SU-DHL-6 (cell line): ENCODE results near the gene FBXO27.
A peak's percentile ranks its signal among the peaks of the same experiment; 100 is the strongest.

ENCODE experiments used
- H2AFZ ChIP-seq: fragments of 200-600 bp; sonication (generic); 2 replicates; pipeline ENCODE4 v1.6.1; 2014; ENCODE audit warnings: low read depth, mild to moderate bottlenecking, moderate library complexity, mixed read lengths, antibody characterized with exemption, low read length; ENCODE audit not compliant: severe bottlenecking
- H3F3A ChIP-seq: fragments of 200-600 bp; shearing (Covaris generic); 2 replicates; pipeline ENCODE4 v1.6.0; 2016; ENCODE audit warnings: antibody characterized with exemption, mild to moderate bottlenecking; ENCODE audit not compliant: insufficient read depth
- H3K27ac ChIP-seq: fragments of 200-600 bp; sonication (generic); 2 replicates; pipeline ENCODE4 v1.5.1; 2016; ENCODE audit warnings: low read depth, mild to moderate bottlenecking, low read length, moderate library complexity, mixed read lengths
- H3K27me3 ChIP-seq: fragments of 200-600 bp; sonication (generic), shearing (Covaris generic); 2 replicates; pipeline ENCODE4 v1.6.0; 2014; ENCODE audit warnings: mild to moderate bottlenecking, low read length
- H3K36me3 ChIP-seq: fragments of 200-600 bp; sonication (generic); 2 replicates; pipeline ENCODE4 v1.6.1; 2014; ENCODE audit warnings: mild to moderate bottlenecking, low read length, mixed read lengths
- H3K4me2 ChIP-seq: fragments of 300-600, 200-600 bp; shearing (Covaris generic), sonication (generic); 2 replicates; pipeline ENCODE4 v1.6.0; 2014; ENCODE audit warnings: low read length, low read depth, mild to moderate bottlenecking; ENCODE audit not compliant: poor library complexity, severe bottlenecking
- H3K4me3 ChIP-seq: fragments of 200-600 bp; sonication (generic); 2 replicates; pipeline ENCODE4 v1.5.1; 2014; ENCODE audit warnings: antibody characterized with exemption, low read length, mild to moderate bottlenecking, mixed read lengths; ENCODE audit not compliant: insufficient read depth, poor library complexity, severe bottlenecking
- H3K79me2 ChIP-seq: fragments of 200-600 bp; sonication (generic); 2 replicates; pipeline ENCODE4 v1.6.1; 2014; ENCODE audit warnings: mild to moderate bottlenecking, low read length, moderate library complexity; ENCODE audit not compliant: insufficient read depth
- H3K9ac ChIP-seq: fragments of 200-600 bp; sonication (generic); 2 replicates; pipeline ENCODE4 v1.7.0; 2014; ENCODE audit warnings: mild to moderate bottlenecking, low read length
- H3K9me2 ChIP-seq: fragments of 200-600 bp; sonication (generic); replicated peaks from 2 replicates; pipeline ENCODE4 v1.6.1; 2014; ENCODE audit warnings: low read length; ENCODE audit not compliant: insufficient read depth
- H3K9me3 ChIP-seq: fragments of 200-600 bp; sonication (generic); 2 replicates; pipeline ENCODE4 v1.6.1; 2014; ENCODE audit warnings: low read length, mixed read lengths; ENCODE audit not compliant: insufficient read depth
- H4K20me1 ChIP-seq: fragments of 200-600 bp; sonication (generic); 2 replicates; pipeline ENCODE4 v1.6.1; 2014; ENCODE audit warnings: low read depth, mild to moderate bottlenecking, antibody characterized with exemption, low read length, moderate library complexity, mixed read lengths
- EZH2phosphoT487 ChIP-seq: fragments of 200-600 bp; sonication (generic), shearing (Covaris generic); conservative IDR thresholded peaks from 2 replicates; pipeline ENCODE4 v1.6.1; 2018; ENCODE audit warnings: mild to moderate bottlenecking, antibody characterized with exemption, low read length, moderate library complexity, mixed read lengths
- TF ChIP-seq, protein P1 (sequence below): fragments of 200-600 bp; sonication (generic); IDR thresholded peaks from one replicate; pipeline ENCODE4 v1.5.1; 2017; ENCODE audit warnings: antibody characterized with exemption, mild to moderate bottlenecking, low read length, moderate library complexity; ENCODE audit not compliant: insufficient read depth, poor library complexity, severe bottlenecking

Gene FBXO27

DNA sequence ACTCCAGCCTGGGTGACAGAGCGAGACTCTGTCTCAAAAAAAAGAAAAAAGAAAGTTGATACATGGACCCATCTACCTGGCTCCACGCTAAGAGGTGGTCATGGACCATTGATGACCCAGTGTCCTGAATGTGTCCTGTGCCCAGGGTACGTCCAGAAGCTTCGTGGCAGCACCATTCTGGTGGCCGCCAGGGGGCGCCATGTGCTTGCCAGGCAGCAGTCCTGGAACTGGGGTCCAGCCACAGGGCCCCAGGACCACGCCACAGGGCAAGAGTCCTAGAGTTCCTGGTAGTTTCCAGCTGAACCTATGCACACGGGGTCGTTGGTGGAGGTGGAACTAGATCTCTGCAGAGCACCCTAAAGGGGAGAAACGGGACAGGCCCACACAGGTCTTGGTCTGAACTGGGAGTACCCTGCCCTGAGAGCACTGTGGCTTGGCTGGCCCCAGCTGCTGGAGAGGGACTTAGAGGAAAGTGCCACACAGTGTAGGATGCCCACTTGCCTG lies 19.9 kb upstream of the FBXO27 start:
- Histone ChIP-seq H2AFZ (no peak overlapping the region), H3K79me2 (no peaks in the 10 kb centered on the region), H3K4me2 (no peak overlapping the region), H3K36me3 (no peaks in the 10 kb centered on the region), H3K9me3 (no peaks in the 10 kb centered on the region), H3K4me3 (no peak overlapping the region), H3K9ac (no peak overlapping the region), H4K20me1 (no peaks in the 10 kb centered on the region), H3K9me2 (no peaks in the 10 kb centered on the region), H3F3A (no peaks in the 10 kb centered on the region), H3K27me3 (no peaks in the 10 kb centered on the region), H3K27ac (no peak overlapping the region)
- TF ChIP-seq EZH2phosphoT487, result no peak
- TF ChIP-seq, protein P1, sequence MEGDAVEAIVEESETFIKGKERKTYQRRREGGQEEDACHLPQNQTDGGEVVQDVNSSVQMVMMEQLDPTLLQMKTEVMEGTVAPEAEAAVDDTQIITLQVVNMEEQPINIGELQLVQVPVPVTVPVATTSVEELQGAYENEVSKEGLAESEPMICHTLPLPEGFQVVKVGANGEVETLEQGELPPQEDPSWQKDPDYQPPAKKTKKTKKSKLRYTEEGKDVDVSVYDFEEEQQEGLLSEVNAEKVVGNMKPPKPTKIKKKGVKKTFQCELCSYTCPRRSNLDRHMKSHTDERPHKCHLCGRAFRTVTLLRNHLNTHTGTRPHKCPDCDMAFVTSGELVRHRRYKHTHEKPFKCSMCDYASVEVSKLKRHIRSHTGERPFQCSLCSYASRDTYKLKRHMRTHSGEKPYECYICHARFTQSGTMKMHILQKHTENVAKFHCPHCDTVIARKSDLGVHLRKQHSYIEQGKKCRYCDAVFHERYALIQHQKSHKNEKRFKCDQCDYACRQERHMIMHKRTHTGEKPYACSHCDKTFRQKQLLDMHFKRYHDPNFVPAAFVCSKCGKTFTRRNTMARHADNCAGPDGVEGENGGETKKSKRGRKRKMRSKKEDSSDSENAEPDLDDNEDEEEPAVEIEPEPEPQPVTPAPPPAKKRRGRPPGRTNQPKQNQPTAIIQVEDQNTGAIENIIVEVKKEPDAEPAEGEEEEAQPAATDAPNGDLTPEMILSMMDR, result peak; percentile 85

DNA sequence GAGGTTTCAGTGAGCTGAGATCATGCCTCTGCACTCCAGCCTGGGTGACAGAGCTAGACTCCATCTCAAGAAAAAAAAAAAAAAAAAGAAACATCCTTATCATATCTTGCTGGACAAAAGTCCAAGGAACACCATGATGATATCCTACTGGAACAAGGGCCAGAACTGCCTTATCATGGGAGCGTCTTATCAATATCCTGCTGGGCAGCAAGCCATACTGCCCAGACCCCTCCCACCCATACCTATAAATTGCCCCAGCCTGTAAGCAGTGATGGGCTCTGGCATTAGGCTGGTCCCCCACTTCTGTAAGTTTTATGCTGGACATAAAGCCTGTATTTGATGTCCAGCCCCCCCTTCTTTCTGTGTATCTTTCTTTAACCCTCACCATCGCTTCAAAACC lies 14.7 kb upstream of the FBXO27 start:
- Histone ChIP-seq H3F3A (no peaks in the 10 kb centered on the region), H3K9me2 (no peaks in the 10 kb centered on the region), H3K79me2 (no peaks in the 10 kb centered on the region), H3K9me3 (no peaks in the 10 kb centered on the region; the same call in 1 of the 2 replicates), H3K27ac (no peak overlapping the region), H3K27me3 (0 out of 2 replicates have a peak, but pooled peaks cover 4% of the 10 kb centered on the region), H2AFZ (no peak overlapping the region), H3K4me3 (no peak overlapping the region), H3K36me3 (no peaks in the 10 kb centered on the region), H3K9ac (no peak overlapping the region), H3K4me2 (no peak overlapping the region), H4K20me1 (no peaks in the 10 kb centered on the region)
- no peak for TF ChIP-seq EZH2phosphoT487
- TF ChIP-seq, protein P1, result no peak

DNA sequence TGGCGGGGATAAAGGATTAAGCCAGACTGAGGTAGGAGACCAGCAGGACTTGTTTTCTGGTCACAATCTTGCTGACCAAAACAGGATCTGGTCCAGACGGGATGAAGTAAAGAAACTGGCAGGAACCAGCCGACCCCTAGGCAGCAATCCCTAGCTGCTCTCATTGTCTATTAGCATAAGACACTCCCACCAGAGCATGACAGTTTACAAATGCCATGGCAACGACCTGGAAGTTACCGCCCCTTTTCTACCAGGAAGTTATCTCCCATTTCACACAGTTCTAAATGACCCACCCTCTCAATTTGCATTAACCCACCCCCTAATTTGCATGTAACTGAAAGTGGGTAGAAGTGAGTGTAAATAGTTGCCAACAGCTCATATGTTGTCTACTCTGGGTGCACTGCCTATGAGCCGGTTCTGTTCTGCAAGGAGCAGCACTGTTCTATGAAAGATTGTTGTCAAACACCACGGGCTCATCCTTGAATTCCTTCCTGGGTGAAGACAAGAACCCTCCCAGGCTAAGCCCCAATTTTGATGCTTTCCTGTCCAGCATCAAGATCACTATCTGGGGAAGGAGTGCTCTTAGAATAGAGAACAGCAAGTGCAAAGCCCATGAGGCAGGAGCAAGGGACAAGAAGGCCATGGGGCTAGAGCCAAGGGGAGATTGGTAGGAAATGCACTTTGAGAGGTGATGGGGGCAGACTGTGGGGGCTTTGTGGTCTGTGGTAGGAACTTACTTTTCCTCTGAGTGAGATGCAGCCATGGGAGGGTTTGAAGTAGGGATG lies 13.9 kb upstream of the FBXO27 start:
- H3K9ac ChIP-seq, result no peak overlapping the region
- no peaks in the 10 kb centered on the region; the same call in 1 of the 2 replicates for H3K9me3 ChIP-seq
- H3K27ac ChIP-seq, result no peak overlapping the region
- no peaks in the 10 kb centered on the region for H3K36me3 ChIP-seq
- no peaks in the 10 kb centered on the region for H4K20me1 ChIP-seq
- H2AFZ ChIP-seq, result no peak overlapping the region
- H3K4me2 ChIP-seq, result no peak overlapping the region
- H3K4me3 ChIP-seq, result no peak overlapping the region
- TF ChIP-seq, protein P1, result no peak
- TF ChIP-seq EZH2phosphoT487, result no peak
- 0 out of 2 replicates have a peak, but pooled peaks cover 4% of the 10 kb centered on the region for H3K27me3 ChIP-seq
- H3F3A ChIP-seq, result no peaks in the 10 kb centered on the region
- no peaks in the 10 kb centered on the region for H3K79me2 ChIP-seq
- no peaks in the 10 kb centered on the region for H3K9me2 ChIP-seq
